Osteoblast (primary cell): Measurements from ENCODE around the gene STAB1. TPM values are rescaled to one million over a fixed set of nuclear protein-coding genes. Genes with fewer than 3 reads are reported as not detected.

Source experiments
- DNase-seq: peaks from one replicate; pipeline ENCODE4 v3.0.0; 2011; ENCODE audit warnings: low spot score, mixed read lengths; ENCODE audit not compliant: insufficient read length; ENCODE audit errors: missing footprints
- H2AFZ ChIP-seq: 2 replicates; pipeline ENCODE4 v1.6.0; 2011; ENCODE audit warnings: mild to moderate bottlenecking, low read length
- H3K27ac ChIP-seq: 2 replicates; pipeline ENCODE4 v1.5.1; 2011; ENCODE audit warnings: mild to moderate bottlenecking, low read depth, low read length, moderate library complexity
- H3K27me3 ChIP-seq: 2 replicates; pipeline ENCODE4 v1.6.0; 2012; ENCODE audit warnings: mild to moderate bottlenecking, control low read depth, inconsistent platforms, low read length, moderate library complexity; ENCODE audit not compliant: insufficient read depth
- H3K36me3 ChIP-seq: 2 replicates; pipeline ENCODE4 v1.5.1; 2011; ENCODE audit warnings: mild to moderate bottlenecking, low read length, control low read depth, moderate library complexity; ENCODE audit not compliant: insufficient read depth
- H3K4me1 ChIP-seq: 2 replicates; pipeline ENCODE4 v1.5.1; 2011; ENCODE audit warnings: mild to moderate bottlenecking, low read length, control low read depth, moderate library complexity; ENCODE audit not compliant: insufficient read depth
- H3K4me2 ChIP-seq: 2 replicates; pipeline ENCODE4 v1.6.0; 2011; ENCODE audit warnings: mild to moderate bottlenecking, low read length; ENCODE audit not compliant: insufficient read depth
- H3K4me3 ChIP-seq: fragments of 200-600 bp; sonication (generic); 3 replicates; pipeline ENCODE4 v1.5.1; 2012; ENCODE audit warnings: mild to moderate bottlenecking, low read length, inconsistent platforms; ENCODE audit not compliant: insufficient read depth
- H3K79me2 ChIP-seq: 2 replicates; pipeline ENCODE4 v1.6.0; 2012; ENCODE audit warnings: mild to moderate bottlenecking, low read length, control low read depth, inconsistent platforms; ENCODE audit not compliant: insufficient read depth
- H3K9me3 ChIP-seq: 2 replicates; pipeline ENCODE4 v1.5.1; 2011; ENCODE audit warnings: low read depth, low read length, control low read depth
- H4K20me1 ChIP-seq: 2 replicates; pipeline ENCODE4 v1.6.0; 2012; ENCODE audit warnings: mild to moderate bottlenecking, low read length, control low read depth; ENCODE audit not compliant: insufficient read depth
- total RNA-seq: library from RNA; depleted of rRNA; stranded (reverse); fragments of >200 nt; gene quantifications from 2 replicates; pipeline ENCODE4 v1.2.3, GENCODE V29; 2012
- TF ChIP-seq, protein P1 (sequence below): IDR thresholded peaks from 2 replicates; pipeline ENCODE4 v1.5.1; 2011; ENCODE audit warnings: mild to moderate bottlenecking, low read depth, low read length, moderate library complexity; ENCODE audit errors: extremely low read depth

STAB1 gene, protein sequence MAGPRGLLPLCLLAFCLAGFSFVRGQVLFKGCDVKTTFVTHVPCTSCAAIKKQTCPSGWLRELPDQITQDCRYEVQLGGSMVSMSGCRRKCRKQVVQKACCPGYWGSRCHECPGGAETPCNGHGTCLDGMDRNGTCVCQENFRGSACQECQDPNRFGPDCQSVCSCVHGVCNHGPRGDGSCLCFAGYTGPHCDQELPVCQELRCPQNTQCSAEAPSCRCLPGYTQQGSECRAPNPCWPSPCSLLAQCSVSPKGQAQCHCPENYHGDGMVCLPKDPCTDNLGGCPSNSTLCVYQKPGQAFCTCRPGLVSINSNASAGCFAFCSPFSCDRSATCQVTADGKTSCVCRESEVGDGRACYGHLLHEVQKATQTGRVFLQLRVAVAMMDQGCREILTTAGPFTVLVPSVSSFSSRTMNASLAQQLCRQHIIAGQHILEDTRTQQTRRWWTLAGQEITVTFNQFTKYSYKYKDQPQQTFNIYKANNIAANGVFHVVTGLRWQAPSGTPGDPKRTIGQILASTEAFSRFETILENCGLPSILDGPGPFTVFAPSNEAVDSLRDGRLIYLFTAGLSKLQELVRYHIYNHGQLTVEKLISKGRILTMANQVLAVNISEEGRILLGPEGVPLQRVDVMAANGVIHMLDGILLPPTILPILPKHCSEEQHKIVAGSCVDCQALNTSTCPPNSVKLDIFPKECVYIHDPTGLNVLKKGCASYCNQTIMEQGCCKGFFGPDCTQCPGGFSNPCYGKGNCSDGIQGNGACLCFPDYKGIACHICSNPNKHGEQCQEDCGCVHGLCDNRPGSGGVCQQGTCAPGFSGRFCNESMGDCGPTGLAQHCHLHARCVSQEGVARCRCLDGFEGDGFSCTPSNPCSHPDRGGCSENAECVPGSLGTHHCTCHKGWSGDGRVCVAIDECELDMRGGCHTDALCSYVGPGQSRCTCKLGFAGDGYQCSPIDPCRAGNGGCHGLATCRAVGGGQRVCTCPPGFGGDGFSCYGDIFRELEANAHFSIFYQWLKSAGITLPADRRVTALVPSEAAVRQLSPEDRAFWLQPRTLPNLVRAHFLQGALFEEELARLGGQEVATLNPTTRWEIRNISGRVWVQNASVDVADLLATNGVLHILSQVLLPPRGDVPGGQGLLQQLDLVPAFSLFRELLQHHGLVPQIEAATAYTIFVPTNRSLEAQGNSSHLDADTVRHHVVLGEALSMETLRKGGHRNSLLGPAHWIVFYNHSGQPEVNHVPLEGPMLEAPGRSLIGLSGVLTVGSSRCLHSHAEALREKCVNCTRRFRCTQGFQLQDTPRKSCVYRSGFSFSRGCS (N-terminal part only)
- 0.59 and 1.1 TPM in 2 replicates for total RNA-seq

DNA sequence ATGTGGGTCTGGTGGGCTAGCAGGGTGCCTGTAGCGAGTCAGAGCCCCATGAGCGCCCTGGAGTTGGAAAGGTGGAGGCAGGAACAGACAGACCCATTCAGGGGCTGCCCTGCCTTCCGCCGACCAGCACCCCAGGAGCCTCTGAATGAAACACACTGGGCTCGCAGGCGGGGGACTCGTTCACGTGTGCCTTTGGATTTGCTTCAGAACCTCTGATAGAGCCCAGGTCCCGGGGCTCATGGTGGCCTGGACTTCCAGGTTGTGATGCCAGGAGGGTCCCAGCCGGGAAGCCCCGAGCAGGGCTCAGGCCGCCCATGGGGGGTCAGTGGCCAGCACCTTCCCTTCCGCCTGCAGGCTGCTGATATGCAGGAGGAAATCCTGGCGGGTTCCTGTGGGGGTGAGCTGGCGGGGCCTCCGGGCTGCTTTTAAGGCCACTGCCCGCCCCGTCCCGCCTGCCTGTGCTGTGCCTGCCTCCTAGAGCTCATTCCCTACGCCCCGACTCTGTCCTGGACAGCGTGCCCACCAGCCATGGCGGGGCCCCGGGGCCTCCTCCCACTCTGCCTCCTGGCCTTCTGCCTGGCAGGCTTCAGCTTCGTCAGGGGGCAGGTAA is at the start of gene STAB1:
TSS of gene STAB1 (plus strand) at position 453 of the 610 bp plus-strand sequence. CDS start at position 529, 76 bp downstream.
- H4K20me1 ChIP-seq: peaks cover 8% of the 10 kb centered on the region
- no peaks in the 10 kb centered on the region for H3K9me3 ChIP-seq
- no peak within 1 kb of the TSS for H2AFZ ChIP-seq
- no peaks in the 10 kb centered on the region for H3K27me3 ChIP-seq
- no peaks in the 10 kb centered on the region for H3K79me2 ChIP-seq
- DNase-seq: no peak
- peaks cover 27% of the 10 kb centered on the region for H3K36me3 ChIP-seq
- H3K4me3 ChIP-seq: no peak within 1 kb of the TSS
- no peak within 1 kb of the TSS for H3K4me2 ChIP-seq
- H3K27ac ChIP-seq: no peak within 1 kb of the TSS
- TF ChIP-seq, protein P1, sequence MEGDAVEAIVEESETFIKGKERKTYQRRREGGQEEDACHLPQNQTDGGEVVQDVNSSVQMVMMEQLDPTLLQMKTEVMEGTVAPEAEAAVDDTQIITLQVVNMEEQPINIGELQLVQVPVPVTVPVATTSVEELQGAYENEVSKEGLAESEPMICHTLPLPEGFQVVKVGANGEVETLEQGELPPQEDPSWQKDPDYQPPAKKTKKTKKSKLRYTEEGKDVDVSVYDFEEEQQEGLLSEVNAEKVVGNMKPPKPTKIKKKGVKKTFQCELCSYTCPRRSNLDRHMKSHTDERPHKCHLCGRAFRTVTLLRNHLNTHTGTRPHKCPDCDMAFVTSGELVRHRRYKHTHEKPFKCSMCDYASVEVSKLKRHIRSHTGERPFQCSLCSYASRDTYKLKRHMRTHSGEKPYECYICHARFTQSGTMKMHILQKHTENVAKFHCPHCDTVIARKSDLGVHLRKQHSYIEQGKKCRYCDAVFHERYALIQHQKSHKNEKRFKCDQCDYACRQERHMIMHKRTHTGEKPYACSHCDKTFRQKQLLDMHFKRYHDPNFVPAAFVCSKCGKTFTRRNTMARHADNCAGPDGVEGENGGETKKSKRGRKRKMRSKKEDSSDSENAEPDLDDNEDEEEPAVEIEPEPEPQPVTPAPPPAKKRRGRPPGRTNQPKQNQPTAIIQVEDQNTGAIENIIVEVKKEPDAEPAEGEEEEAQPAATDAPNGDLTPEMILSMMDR: no peak
- peaks cover 26% of the 10 kb centered on the region for H3K4me1 ChIP-seq

DNA sequence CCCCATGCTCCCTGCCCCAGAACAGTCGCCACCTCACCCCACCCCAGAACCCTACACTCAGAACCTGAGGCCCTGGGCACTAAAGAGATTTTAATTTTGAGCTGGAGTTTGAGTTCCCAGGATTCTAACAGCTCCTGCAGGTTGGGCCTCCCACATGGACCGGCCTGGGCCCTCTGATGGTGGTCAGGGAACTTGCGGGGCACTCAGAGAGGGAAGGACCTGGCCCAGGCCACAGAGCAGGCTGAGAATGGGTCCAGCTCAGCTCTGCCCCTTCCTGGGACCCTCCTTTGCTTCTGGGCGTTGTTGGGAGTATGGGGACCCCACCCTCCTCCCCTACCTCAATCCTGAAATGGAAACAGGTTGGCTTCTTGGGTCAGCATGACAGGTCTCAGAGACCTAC is 49.1 kb upstream of the STAB1 start:
- no peak for DNase-seq
- Histone ChIP-seq H3K27me3 (no peaks in the 10 kb centered on the region), H3K27ac (no peak overlapping the region), H3K4me3 (no peak overlapping the region), H2AFZ (no peak overlapping the region), H4K20me1 (no peaks in the 10 kb centered on the region), H3K36me3 (no peaks in the 10 kb centered on the region), H3K79me2 (no peaks in the 10 kb centered on the region), H3K4me2 (no peak overlapping the region), H3K9me3 (no peaks in the 10 kb centered on the region), H3K4me1 (no peaks in the 10 kb centered on the region)
- TF ChIP-seq, protein P1: no peak

DNA sequence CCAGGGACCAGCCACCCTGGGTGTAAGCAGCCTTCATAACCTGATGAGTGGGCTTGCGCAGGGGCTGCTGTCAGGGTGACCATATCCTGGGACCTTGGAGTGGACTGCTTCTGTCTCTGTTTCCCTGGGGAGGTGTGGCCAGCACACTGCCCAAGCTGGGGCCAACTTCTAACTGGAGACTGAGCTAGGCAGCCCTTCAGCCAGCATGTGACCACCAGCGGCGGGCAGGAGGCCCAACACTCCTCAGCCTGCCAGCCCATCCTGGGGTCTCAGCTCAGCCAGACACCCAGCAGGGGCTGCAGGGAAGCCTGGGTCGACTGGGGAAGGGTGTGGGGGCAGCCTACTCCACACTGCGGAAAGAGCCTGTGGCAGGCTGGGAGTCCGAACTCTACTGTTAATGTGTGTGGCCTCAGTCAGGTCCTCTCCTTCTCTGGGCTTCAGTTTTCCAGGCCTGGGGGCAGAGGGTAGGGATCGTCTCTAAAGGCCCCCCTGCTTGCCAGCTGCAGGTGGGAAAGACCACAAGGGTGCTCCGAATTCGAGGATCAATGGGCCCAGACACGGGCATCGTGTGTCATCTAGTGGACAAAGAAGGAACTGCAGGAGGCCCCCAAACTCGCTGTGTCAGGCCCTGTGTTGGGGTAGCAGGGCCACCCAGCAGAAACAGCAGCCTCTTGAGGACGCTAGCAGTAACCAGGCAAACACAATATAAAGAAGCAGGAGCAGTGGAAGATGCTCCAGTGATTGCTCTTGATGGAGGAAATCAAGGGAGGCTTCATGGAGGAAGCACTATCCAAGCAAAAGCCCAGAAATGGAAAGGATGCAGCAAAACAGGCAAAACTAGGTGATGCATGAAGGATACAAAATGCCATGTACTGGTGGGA is 48.3 kb upstream of the STAB1 start:
- no peak overlapping the region for H3K4me2 ChIP-seq
- TF ChIP-seq, protein P1: peak; percentile 99
- no peak overlapping the region for H2AFZ ChIP-seq
- H3K27me3 ChIP-seq: no peaks in the 10 kb centered on the region
- H3K27ac ChIP-seq: no peak overlapping the region
- H3K36me3 ChIP-seq: no peaks in the 10 kb centered on the region
- peak; percentile 95 for DNase-seq
- no peak overlapping the region for H3K4me3 ChIP-seq
- H4K20me1 ChIP-seq: no peaks in the 10 kb centered on the region
- H3K4me1 ChIP-seq: no peaks in the 10 kb centered on the region
- no peaks in the 10 kb centered on the region for H3K79me2 ChIP-seq
- no peaks in the 10 kb centered on the region for H3K9me3 ChIP-seq
